Thymus (tissue), 11 donors: ENCODE measurements around the gene LHFPL5. TPM values are rescaled to one million over a fixed set of nuclear protein-coding genes. Genes with fewer than 3 reads are reported as not detected.

Experiments
- DNase-seq, 9 donors: peaks; one replicate each; pipeline ENCODE4 v3.0.0-alpha.2; 2013; ENCODE audit warnings: low spot score in 9 of 9, low read depth in 6 of 9, missing footprints in 1 of 9
- H3K27ac ChIP-seq, 2 donors: one replicate each; pipeline ENCODE4 v1.5.1; 2013; ENCODE audit warnings: control low read depth in 1 of 2, low read depth in 1 of 2, low read length in 1 of 2, mild to moderate bottlenecking in 1 of 2, moderate library complexity in 1 of 2
- H3K27me3 ChIP-seq, 2 donors: one replicate each; pipeline ENCODE4 v1.5.1; 2013; ENCODE audit warnings: low read length in 1 of 2; ENCODE audit not compliant: control insufficient read depth in 2 of 2, insufficient read depth in 1 of 2
- H3K36me3 ChIP-seq, 2 donors: one replicate each; pipeline ENCODE4 v1.5.1; 2013; ENCODE audit warnings: low read length in 1 of 2, mild to moderate bottlenecking in 1 of 2, moderate library complexity in 1 of 2; ENCODE audit not compliant: control insufficient read depth in 2 of 2, insufficient read depth in 2 of 2
- H3K4me1 ChIP-seq, 2 donors: one replicate each; pipeline ENCODE4 v1.5.1; 2013; ENCODE audit warnings: low read length in 2 of 2; ENCODE audit not compliant: control insufficient read depth in 2 of 2, insufficient read depth in 2 of 2
- H3K4me3 ChIP-seq, 2 donors: one replicate each; pipeline ENCODE4 v1.5.1; 2013; ENCODE audit warnings: low read length in 2 of 2, control low read depth in 1 of 2, mild to moderate bottlenecking in 1 of 2
- H3K9me3 ChIP-seq, 2 donors: one replicate each; pipeline ENCODE4 v1.5.1; 2013; ENCODE audit warnings: low read length in 1 of 2, mild to moderate bottlenecking in 1 of 2; ENCODE audit not compliant: control insufficient read depth in 2 of 2, insufficient read depth in 1 of 2
- WGBS: extraction: QIAGEN DNeasy Blood & Tissue Kit; methylation state at CpG from one replicate; pipeline ENCODE4 v1.1.7; 2013; 5-methylcytosine and 5-hydroxymethylcytosine counted together
- polyA plus RNA-seq: library from polyadenylated mRNA; stranded (reverse); fragments of 200-250 nt; gene quantifications from one replicate; pipeline ENCODE4 v1.2.3, GENCODE V29; 2013
- total RNA-seq: library from RNA; stranded (reverse); fragments of 120-200 nt; gene quantifications from one replicate; pipeline ENCODE4 v1.2.4, GENCODE V29; 2013
- donor health status: healthy.

Gene LHFPL5
- total and polyA plus RNA-seq, 2 donors, result 0.09 TPM; not detected in 1

- Histone ChIP-seq H3K4me3 (no peak overlapping the region), H3K9me3 (no peaks in the 10 kb centered on the region)
Observed at GRCh38 chr6:35787266-35788218, 17.6 kb upstream of the LHFPL5 start.

GRCh38 chr6:35788423-35788982 is 16.6 kb upstream of the LHFPL5 start:
- H3K4me1 ChIP-seq, result no peaks in the 10 kb centered on the region
- WGBS, result 70% methylated on average over 4 of the region's 4 CpGs
- peaks cover 0 to 40% of the 10 kb centered on the region in 2 donors for H3K27me3 ChIP-seq
- no peaks in the 10 kb centered on the region for H3K9me3 ChIP-seq
- no peak overlapping the region for H3K4me3 ChIP-seq
- no peak for DNase-seq
- no peaks in the 10 kb centered on the region for H3K36me3 ChIP-seq
- H3K27ac ChIP-seq, result no peak overlapping the region

More at GRCh38 chr6:35787266-35788218, 17.6 kb upstream of the LHFPL5 start:
- no peak for DNase-seq
- H3K4me1 ChIP-seq, result no peaks in the 10 kb centered on the region
- H3K27ac ChIP-seq, result no peak overlapping the region
- peaks cover 0 to 42% of the 10 kb centered on the region in 2 donors for H3K27me3 ChIP-seq
- no peaks in the 10 kb centered on the region for H3K36me3 ChIP-seq
- WGBS, result 91% methylated on average over 13 of the region's 13 CpGs

- no peak for DNase-seq
- H3K9me3 ChIP-seq, result no peaks in the 10 kb centered on the region
- no peaks in the 10 kb centered on the region for H3K4me1 ChIP-seq
- H3K4me3 ChIP-seq, result no peak overlapping the region
- H3K27ac ChIP-seq, result no peak overlapping the region
- 95% methylated on average over 5 of the region's 5 CpGs for WGBS
- H3K27me3 ChIP-seq, result peaks cover 0 to 37% of the 10 kb centered on the region in 2 donors
- no peaks in the 10 kb centered on the region for H3K36me3 ChIP-seq
Observed at GRCh38 chr6:35790683-35791082, 14.5 kb upstream of the LHFPL5 start.

GRCh38 chr6:35794536-35795452 is 10.4 kb upstream of the LHFPL5 start:
- WGBS, result 95% methylated on average over 17 of the region's 17 CpGs
- H3K4me1 ChIP-seq, result no peaks in the 10 kb centered on the region
- H3K36me3 ChIP-seq, result no peaks in the 10 kb centered on the region
- H3K27me3 ChIP-seq, result peaks cover 0 to 4% of the 10 kb centered on the region in 2 donors
- DNase-seq, result no peak
- no peak overlapping the region for H3K4me3 ChIP-seq
- no peaks in the 10 kb centered on the region for H3K9me3 ChIP-seq
- no peak overlapping the region for H3K27ac ChIP-seq

DNA sequence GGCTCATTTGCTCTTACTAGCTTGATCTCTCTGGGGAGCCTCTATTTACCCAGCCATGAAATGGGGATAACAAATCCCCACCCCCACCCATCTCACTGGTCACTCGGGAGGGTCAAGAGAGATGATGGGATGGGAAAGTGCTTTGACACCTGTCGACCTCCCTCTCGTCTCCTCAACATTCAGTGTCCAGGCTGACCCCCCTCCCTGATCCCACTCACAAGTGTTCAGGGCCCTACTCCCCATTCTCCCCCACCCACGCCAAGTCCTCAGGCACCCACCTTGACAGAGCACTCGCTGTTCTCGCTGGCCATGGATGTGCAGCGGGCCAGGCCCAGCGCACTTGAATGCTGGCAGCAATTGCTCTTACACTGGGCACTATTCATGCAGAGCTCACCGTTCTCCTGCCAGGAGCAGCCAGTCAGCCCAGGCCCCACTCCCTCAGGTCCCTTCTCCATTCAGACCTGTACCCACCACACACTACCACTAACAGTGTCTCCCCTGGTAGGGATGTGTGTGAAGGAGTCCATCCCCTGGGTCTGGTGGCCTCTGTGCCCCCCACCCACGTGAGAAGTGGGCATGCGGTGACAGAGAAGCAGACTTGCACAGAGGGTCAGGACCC is 9.6 kb upstream of the LHFPL5 start:
- H3K27ac ChIP-seq, result no peak overlapping the region
- DNase-seq, result no peak
- 95% methylated on average over 11 of the region's 11 CpGs for WGBS
- H3K9me3 ChIP-seq, result no peaks in the 10 kb centered on the region
- no peak overlapping the region for H3K4me3 ChIP-seq
- H3K4me1 ChIP-seq, result no peaks in the 10 kb centered on the region
- peaks cover 0 to 4% of the 10 kb centered on the region in 2 donors for H3K27me3 ChIP-seq
- no peaks in the 10 kb centered on the region for H3K36me3 ChIP-seq

DNA sequence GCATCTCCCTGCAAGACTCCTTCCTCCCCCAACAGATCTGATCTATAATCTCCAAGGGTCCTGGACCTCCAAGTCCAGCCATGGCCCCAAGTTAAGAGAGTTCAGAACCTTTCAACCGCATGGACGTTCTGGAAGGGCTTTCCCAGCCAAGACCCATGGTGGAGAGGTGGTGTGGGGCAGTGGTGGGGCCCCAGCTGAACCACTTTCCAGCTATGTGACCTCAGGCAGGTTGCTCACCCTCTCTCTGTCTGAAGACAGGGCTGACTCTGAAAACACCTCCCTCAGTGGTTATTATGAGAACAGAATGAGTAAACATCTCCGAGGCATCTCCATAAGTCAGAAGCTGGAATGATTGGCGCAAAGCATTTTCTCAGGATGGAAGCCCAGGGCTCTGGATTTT is 8.9 kb upstream of the LHFPL5 start:
- Histone ChIP-seq H3K27me3 (peaks cover 0 to 4% of the 10 kb centered on the region in 2 donors), H3K36me3 (no peaks in the 10 kb centered on the region), H3K4me1 (no peaks in the 10 kb centered on the region), H3K27ac (no peak overlapping the region), H3K4me3 (no peak overlapping the region), H3K9me3 (no peaks in the 10 kb centered on the region)
- DNase-seq, result no peak
- WGBS, result 96% methylated on average over 4 of the region's 4 CpGs

GRCh38 chr6:35797837-35798526 is 7.2 kb upstream of the LHFPL5 start:
- no peak overlapping the region for H3K27ac ChIP-seq
- 93% methylated on average over 8 of the region's 8 CpGs for WGBS
- H3K27me3 ChIP-seq, result peaks cover 0 to 4% of the 10 kb centered on the region in 2 donors
- no peaks in the 10 kb centered on the region for H3K36me3 ChIP-seq
- no peak for DNase-seq
- no peak overlapping the region for H3K4me3 ChIP-seq
- no peaks in the 10 kb centered on the region for H3K9me3 ChIP-seq
- H3K4me1 ChIP-seq, result no peaks in the 10 kb centered on the region

DNA sequence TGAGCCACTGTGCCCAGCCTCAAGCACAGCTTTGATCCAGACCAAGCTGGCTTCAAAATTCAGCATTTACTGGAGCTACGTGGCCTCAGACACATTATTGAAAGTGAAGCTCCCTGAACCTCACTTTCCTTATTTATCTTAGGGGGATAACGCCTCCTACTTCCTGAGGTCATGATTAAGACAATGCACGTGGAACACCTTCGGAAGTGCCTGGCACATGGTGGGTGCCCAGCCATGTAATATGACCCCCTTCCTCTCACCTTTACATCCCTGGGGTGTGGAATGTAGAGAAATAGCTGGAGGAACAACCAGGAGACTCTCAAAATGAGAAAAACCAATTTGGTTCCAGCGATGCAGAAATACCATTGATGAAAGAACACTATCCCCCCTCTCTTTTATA is 6.4 kb upstream of the LHFPL5 start:
- WGBS, result 93% methylated on average over 5 of the region's 5 CpGs
- H3K27me3 ChIP-seq, result peaks cover 0 to 4% of the 10 kb centered on the region in 2 donors
- H3K36me3 ChIP-seq, result no peaks in the 10 kb centered on the region
- no peaks in the 10 kb centered on the region for H3K4me1 ChIP-seq
- no peak for DNase-seq
- H3K27ac ChIP-seq, result no peak overlapping the region
- H3K9me3 ChIP-seq, result no peaks in the 10 kb centered on the region
- no peak overlapping the region for H3K4me3 ChIP-seq
